H54 (cell line): Measurements from ENCODE around the gene BANK1.

ENCODE experiments used
- DNase-seq: peaks from one replicate; pipeline ENCODE4 v3.0.0; 2011; ENCODE audit warnings: low spot score, mixed read lengths; ENCODE audit not compliant: insufficient read length
- FAIRE-seq: peaks from 3 replicates; lab custom pipeline; 2011; peaks lifted over from hg19 to GRCh38; lab: Jason Lieb, UNC
- POLR2A ChIP-seq: IDR thresholded peaks from 2 replicates; pipeline ENCODE4 v1.6.1; 2011; ENCODE audit warnings: low read depth, mild to moderate bottlenecking, low read length

BANK1 gene

GRCh38 chr4:102076622-102077021 lies 286.1 kb downstream of the BANK1 start:
- no peak for TF ChIP-seq POLR2A
- FAIRE-seq (no peak), DNase-seq (no peak)

GRCh38 chr4:102080184-102080583 lies 289.7 kb downstream of the BANK1 start:
- no peak for DNase-seq
- TF ChIP-seq POLR2A, result no peak
- no peak for FAIRE-seq

- FAIRE-seq (no peak), DNase-seq (no peak)
- TF ChIP-seq POLR2A, result no peak
These were observed 299.5 kb downstream of the BANK1 start for GRCh38 chr4:102089850-102090621.

- DNase-seq, result no peak
- no peak for FAIRE-seq
- TF ChIP-seq POLR2A, result no peak
These were observed 301.1 kb downstream of the BANK1 start for GRCh38 chr4:102091656-102092055.

- TF ChIP-seq POLR2A, result no peak
- FAIRE-seq, result no peak
- DNase-seq, result no peak
These were observed 304.0 kb downstream of the BANK1 start for GRCh38 chr4:102094481-102094880.

GRCh38 chr4:102103368-102103767 lies 312.8 kb downstream of the BANK1 start:
- FAIRE-seq (no peak), DNase-seq (no peak)
- TF ChIP-seq POLR2A, result no peak

GRCh38 chr4:102104278-102104677 lies 313.7 kb downstream of the BANK1 start:
- DNase-seq, result no peak
- no peak for TF ChIP-seq POLR2A
- FAIRE-seq, result no peak

- TF ChIP-seq POLR2A, result no peak
- DNase-seq (no peak), FAIRE-seq (no peak)
These were observed 315.5 kb downstream of the BANK1 start for GRCh38 chr4:102105983-102106382.

GRCh38 chr4:102114118-102114630 lies 323.6 kb downstream of the BANK1 start:
- TF ChIP-seq POLR2A, result no peak
- FAIRE-seq (no peak), DNase-seq (no peak)

GRCh38 chr4:102116121-102116520 lies 325.6 kb downstream of the BANK1 start:
- no peak for DNase-seq
- no peak for FAIRE-seq
- no peak for TF ChIP-seq POLR2A

GRCh38 chr4:102120846-102121245 lies 330.3 kb downstream of the BANK1 start:
- TF ChIP-seq POLR2A, result no peak
- FAIRE-seq (no peak), DNase-seq (no peak)
